ENCODE data around the gene CILP. TPM values are rescaled to one million over a fixed set of nuclear protein-coding genes. Genes with fewer than 3 reads are reported as not detected.

The CILP gene
- 0.79 and 2.9 TPM in 2 replicates for total RNA-seq

DNA sequence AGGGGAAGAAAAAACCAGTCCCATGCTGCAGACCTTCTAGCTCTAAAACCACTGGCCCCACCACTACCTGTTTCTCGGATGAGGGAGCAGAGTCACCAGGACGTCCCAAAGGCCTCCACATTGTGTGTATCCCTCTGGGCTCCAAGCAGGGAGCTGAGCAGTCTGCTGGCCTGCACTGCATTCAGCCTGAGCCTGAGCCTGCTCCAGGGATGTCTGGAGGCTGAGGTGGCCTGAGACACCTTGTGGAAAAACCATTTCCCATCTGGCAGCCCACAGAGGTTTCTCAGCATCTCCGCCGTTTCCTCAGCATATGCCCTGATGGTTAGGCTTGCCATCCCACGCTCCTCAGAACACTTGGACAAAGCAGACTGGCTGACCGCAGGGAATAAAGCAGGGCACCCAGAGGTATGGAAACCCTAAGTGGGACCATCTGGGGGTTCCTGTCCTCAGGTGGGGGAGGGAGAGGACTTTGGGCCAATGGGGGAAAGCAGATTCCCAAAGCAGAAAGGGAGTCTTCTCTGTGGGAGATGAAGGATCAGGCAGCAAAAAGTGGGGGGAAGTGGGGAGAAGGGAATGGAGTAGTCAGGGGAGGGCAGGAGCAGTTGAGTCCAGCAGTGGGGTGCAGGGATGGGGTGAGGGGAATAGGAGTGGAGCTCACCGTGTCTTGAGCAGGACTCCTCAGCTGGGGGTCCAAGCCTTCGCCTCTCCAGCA, at the start of gene CILP:
CILP (minus strand) TSS at position 704 of the 712 bp plus-strand sequence. CDS start 1,718 bp downstream, outside the sequence.

GRCh38 chr15:65184868-65185717, 26.2 kb downstream of the CILP start, which contains the start of gene CLPX:
Gene CLPX, minus strand, starts transcription at chr15:65185342. Its CDS starts 189 bp downstream, at chr15:65185153.

Other genes with a start within 250 kb of the CILP start
- gene SPG21, start 221.6 kb downstream of the CILP start, total RNA-seq = 64.9 and 69.7 TPM in 2 replicates
- 7.6 and 13.4 TPM in 2 replicates for gene MTFMT, start 181.8 kb downstream of the CILP start, total RNA-seq
- gene SLC51B, start 166.1 kb downstream of the CILP start, total RNA-seq = 1.0 and 1.9 TPM in 2 replicates
- 31.7 and 58.0 TPM in 2 replicates for gene RASL12, start 143.5 kb downstream of the CILP start, total RNA-seq
- gene KBTBD13, start 134.7 kb downstream of the CILP start, total RNA-seq = not detected in 2 replicates
- 0.95 and 1.5 TPM in 2 replicates for gene UBAP1L, start 96.3 kb downstream of the CILP start, total RNA-seq
- 11.8 and 15.0 TPM in 2 replicates for gene PDCD7, start 77.7 kb downstream of the CILP start, total RNA-seq
- 41.5 and 47.1 TPM in 2 replicates for gene CLPX, start 26.1 kb downstream of the CILP start, total RNA-seq
- 2.0 and 2.2 TPM in 2 replicates for gene PARP16, start 75.4 kb upstream of the CILP start, total RNA-seq
- not detected in 2 replicates for gene RNU5A-1, start 84.6 kb upstream of the CILP start, total RNA-seq
- gene RNU5B-1, start 93.2 kb upstream of the CILP start, total RNA-seq = not detected in 2 replicates
- not detected in 2 replicates for gene IGDCC3, start 166.5 kb upstream of the CILP start, total RNA-seq
- gene IGDCC4, start 211.5 kb upstream of the CILP start, total RNA-seq = 0.63 and 5.8 TPM in 2 replicates